Measurements from ENCODE around the gene LTBP4. TPM values are rescaled to one million over a fixed set of nuclear protein-coding genes. Genes with fewer than 3 reads are reported as not detected.

LTBP4 gene
- total RNA-seq, 1 experiment from 2014 or later: 30.8 TPM

DNA sequence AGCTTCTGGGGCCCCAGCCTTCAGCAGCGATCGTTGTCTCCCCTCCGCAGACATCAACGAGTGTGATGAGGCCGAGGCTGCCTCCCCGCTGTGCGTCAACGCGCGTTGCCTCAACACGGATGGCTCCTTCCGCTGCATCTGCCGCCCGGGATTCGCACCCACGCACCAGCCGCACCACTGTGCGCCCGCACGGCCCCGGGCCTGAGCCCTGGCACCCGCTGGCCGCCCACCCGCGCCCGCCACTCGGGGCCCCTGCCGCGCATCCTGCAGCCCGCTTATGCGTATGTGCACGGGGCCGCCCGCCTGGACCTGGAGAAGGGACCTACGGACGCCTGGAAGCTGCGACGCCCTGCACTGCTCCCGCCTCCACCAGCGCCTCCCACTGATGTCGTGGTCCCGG, 28.2 kb downstream of the LTBP4 start:
- no peaks in the 10 kb centered on the region for H3K36me3 Mint-ChIP-seq (ENCODE audit: insufficient read depth, unreplicated experiment)
- H3K36me3 ChIP-seq (ENCODE audit: control insufficient read depth, insufficient read depth, low read length): no peaks in the 10 kb centered on the region; the same call in 1 of the 2 replicates
- H3K4me3 ChIP-seq (ENCODE audit: low read depth, low read length): no peak overlapping the region
- TF ChIP-seq, protein P1, sequence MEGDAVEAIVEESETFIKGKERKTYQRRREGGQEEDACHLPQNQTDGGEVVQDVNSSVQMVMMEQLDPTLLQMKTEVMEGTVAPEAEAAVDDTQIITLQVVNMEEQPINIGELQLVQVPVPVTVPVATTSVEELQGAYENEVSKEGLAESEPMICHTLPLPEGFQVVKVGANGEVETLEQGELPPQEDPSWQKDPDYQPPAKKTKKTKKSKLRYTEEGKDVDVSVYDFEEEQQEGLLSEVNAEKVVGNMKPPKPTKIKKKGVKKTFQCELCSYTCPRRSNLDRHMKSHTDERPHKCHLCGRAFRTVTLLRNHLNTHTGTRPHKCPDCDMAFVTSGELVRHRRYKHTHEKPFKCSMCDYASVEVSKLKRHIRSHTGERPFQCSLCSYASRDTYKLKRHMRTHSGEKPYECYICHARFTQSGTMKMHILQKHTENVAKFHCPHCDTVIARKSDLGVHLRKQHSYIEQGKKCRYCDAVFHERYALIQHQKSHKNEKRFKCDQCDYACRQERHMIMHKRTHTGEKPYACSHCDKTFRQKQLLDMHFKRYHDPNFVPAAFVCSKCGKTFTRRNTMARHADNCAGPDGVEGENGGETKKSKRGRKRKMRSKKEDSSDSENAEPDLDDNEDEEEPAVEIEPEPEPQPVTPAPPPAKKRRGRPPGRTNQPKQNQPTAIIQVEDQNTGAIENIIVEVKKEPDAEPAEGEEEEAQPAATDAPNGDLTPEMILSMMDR (IDR thresholded peaks at IDR 0.05; ENCODE audit: insufficient read depth in 1 of 2, low read depth in 1 of 2, low read length in 1 of 2, severe bottlenecking in 1 of 2, unreplicated experiment in 1 of 2): no peak
- intact Hi-C loops (cut with micrococcal nuclease; ENCODE audit: unreplicated experiment): no loop called here
- DNase-seq: no peak
- H3K4me3 Mint-ChIP-seq (ENCODE audit: unreplicated experiment): no peak overlapping the region
- H3K4me1 ChIP-seq: peaks cover 4% of the 10 kb centered on the region
- no peaks in the 10 kb centered on the region for H3K9me3 ChIP-seq
- CTCF ChIA-PET: no interaction called here
- H3K27ac Mint-ChIP-seq (ENCODE audit: unreplicated experiment): no peak overlapping the region
- no TSS peak for BruUV-seq (replicated peaks)
- peaks cover 13% of the 10 kb centered on the region for H3K4me1 Mint-ChIP-seq (ENCODE audit: low read depth, unreplicated experiment)
- no peaks in the 10 kb centered on the region for H3K27me3 Mint-ChIP-seq (ENCODE audit: insufficient read depth, unreplicated experiment)
- POLR2A ChIA-PET: no interaction called here
- H3K9me3 Mint-ChIP-seq (ENCODE audit: unreplicated experiment): no peaks in the 10 kb centered on the region
- H3K27me3 ChIP-seq (replicated peaks; ENCODE audit: control insufficient read depth, insufficient read depth, low read length): no peaks in the 10 kb centered on the region

DNA sequence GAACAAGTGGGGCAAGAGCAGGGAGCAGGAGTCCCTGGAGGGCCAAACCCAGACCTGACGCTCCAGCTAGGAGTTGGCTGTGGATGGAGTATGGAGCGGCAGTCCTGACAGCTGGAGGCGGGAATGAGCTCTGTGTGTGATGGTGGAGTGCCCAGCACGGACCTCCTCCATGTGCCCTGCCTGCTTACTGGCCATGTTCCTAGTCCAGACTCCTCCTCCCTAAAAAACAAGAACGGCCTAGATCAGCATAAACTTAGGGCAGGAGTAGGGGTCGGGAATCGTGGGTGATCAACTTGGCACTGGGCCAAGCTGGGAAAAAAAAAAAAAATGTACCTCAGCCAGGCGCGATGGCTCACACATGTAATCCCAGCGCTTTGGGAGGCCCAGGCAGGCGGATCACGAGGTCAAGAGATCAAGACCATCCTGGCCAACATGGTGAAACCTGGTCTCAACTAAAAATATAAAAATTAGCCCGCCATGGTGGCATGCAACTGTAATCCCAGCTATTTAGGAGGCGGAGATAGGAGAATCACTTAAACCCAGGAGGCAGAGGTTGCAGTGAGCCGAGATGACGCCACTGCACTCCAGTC, 29.5 kb downstream of the LTBP4 start:
- no peak overlapping the region for H3K4me3 Mint-ChIP-seq (ENCODE audit: unreplicated experiment)
- H3K9me3 Mint-ChIP-seq (ENCODE audit: unreplicated experiment): no peaks in the 10 kb centered on the region
- peaks cover 7% of the 10 kb centered on the region for H3K4me1 Mint-ChIP-seq (ENCODE audit: low read depth, unreplicated experiment)
- ChIA-PET CTCF (interaction anchor here (0.6 kb wide), 1 partner anchor 146 kb away, joined by 4 read pairs; no protein-coding TSS in a partner anchor), POLR2A (no interaction called here)
- no peaks in the 10 kb centered on the region for H3K36me3 Mint-ChIP-seq (ENCODE audit: insufficient read depth, unreplicated experiment)
- no peaks in the 10 kb centered on the region for H3K9me3 ChIP-seq
- H3K27me3 Mint-ChIP-seq (ENCODE audit: insufficient read depth, unreplicated experiment): peaks cover 2% of the 10 kb centered on the region
- no peak overlapping the region for H3K4me3 ChIP-seq (ENCODE audit: low read depth, low read length)
- H3K4me1 ChIP-seq: peaks cover 5% of the 10 kb centered on the region
- no peak for DNase-seq
- intact Hi-C loops (cut with micrococcal nuclease; ENCODE audit: unreplicated experiment): no loop called here
- TF ChIP-seq, protein P1 (IDR thresholded peaks at IDR 0.05; ENCODE audit: insufficient read depth in 1 of 2, low read depth in 1 of 2, low read length in 1 of 2, severe bottlenecking in 1 of 2, unreplicated experiment in 1 of 2): no peak
- H3K27me3 ChIP-seq (replicated peaks; ENCODE audit: control insufficient read depth, insufficient read depth, low read length): peaks cover 2% of the 10 kb centered on the region; the same call in 1 of the 2 replicates
- no peak overlapping the region for H3K27ac Mint-ChIP-seq (ENCODE audit: unreplicated experiment)
- no TSS peak for BruUV-seq (replicated peaks)
- H3K36me3 ChIP-seq (ENCODE audit: control insufficient read depth, insufficient read depth, low read length): no peaks in the 10 kb centered on the region; the same call in 1 of the 2 replicates

- peaks cover 2% of the 10 kb centered on the region for H3K27me3 Mint-ChIP-seq (ENCODE audit: insufficient read depth, unreplicated experiment)
These were observed 31.3 kb downstream of the LTBP4 start for GRCh38 chr19:40632311-40633036.

More at GRCh38 chr19:40632311-40633036, 31.3 kb downstream of the LTBP4 start:
- Mint-ChIP-seq H3K9me3 (ENCODE audit: unreplicated experiment) (no peaks in the 10 kb centered on the region), H3K36me3 (ENCODE audit: insufficient read depth, unreplicated experiment) (no peaks in the 10 kb centered on the region), H3K4me3 (ENCODE audit: unreplicated experiment) (no peak overlapping the region), H3K27ac (ENCODE audit: unreplicated experiment) (no peak overlapping the region), H3K4me1 (ENCODE audit: low read depth, unreplicated experiment) (peaks cover 7% of the 10 kb centered on the region)
- BruUV-seq (replicated peaks): no TSS peak
- ChIA-PET CTCF (no interaction called here), POLR2A (no interaction called here)
- no peak for DNase-seq
- Histone ChIP-seq H3K4me1 (peaks cover 5% of the 10 kb centered on the region), H3K9me3 (no peaks in the 10 kb centered on the region), H3K27me3 (replicated peaks; ENCODE audit: control insufficient read depth, insufficient read depth, low read length) (peaks cover 2% of the 10 kb centered on the region; the same call in 1 of the 2 replicates), H3K36me3 (ENCODE audit: control insufficient read depth, insufficient read depth, low read length) (no peaks in the 10 kb centered on the region; the same call in 1 of the 2 replicates), H3K4me3 (ENCODE audit: low read depth, low read length) (no peak overlapping the region)
- TF ChIP-seq, protein P1 (IDR thresholded peaks at IDR 0.05; ENCODE audit: insufficient read depth in 1 of 2, low read depth in 1 of 2, low read length in 1 of 2, severe bottlenecking in 1 of 2, unreplicated experiment in 1 of 2): no peak
- intact Hi-C loops (cut with micrococcal nuclease; ENCODE audit: unreplicated experiment): no loop called here
